Esophagus squamous epithelium (tissue), 5 donors: ENCODE measurements around the gene POC1B. TPM values are rescaled to one million over a fixed set of nuclear protein-coding genes. Genes with fewer than 3 reads are reported as not detected.

Source experiments
- DNase-seq: peaks from one replicate; lab custom pipeline; 2025; lab: John Stamatoyannopoulos, UW
- H3K27ac ChIP-seq, 4 donors: fragments of 200-600 bp; sonication (generic); one replicate each; pipeline ENCODE4 v1.5.1; 2016 to 2019; ENCODE audit warnings: mild to moderate bottlenecking in 1 of 4
- H3K27me3 ChIP-seq, 4 donors: fragments of 200-600 bp; sonication (generic); 1 replicate in 3 of 4; 2 replicates in 1 of 4; pipeline versions ENCODE4 v1.5.1 to v1.6.0; 2017 to 2021; ENCODE audit warnings: antibody characterized with exemption in 1 of 4
- H3K36me3 ChIP-seq, 3 donors: fragments of 200-600 bp; sonication (generic); one replicate each; pipeline ENCODE4 v1.5.1; 2016 to 2019
- H3K4me1 ChIP-seq, 3 donors: fragments of 200-600 bp; sonication (generic); one replicate each; pipeline ENCODE4 v1.5.1; 2017 to 2019
- H3K4me3 ChIP-seq, 4 donors: fragments of 200-600 bp; sonication (generic); 1 replicate in 3 of 4; 2 replicates in 1 of 4; pipeline ENCODE4 v1.5.1; 2016 to 2019; ENCODE audit warnings: mild to moderate bottlenecking in 2 of 4, moderate library complexity in 1 of 4
- H3K9me3 ChIP-seq, 3 donors: fragments of 200-600 bp; sonication (generic); one replicate each; pipeline ENCODE4 v1.5.1; 2016 to 2019
- CTCF ChIP-seq, 6 experiments: fragments of 450-650 bp in 4 of 6; fragments of 200-600 bp in 2 of 6; sonication (generic) in 2 of 6; IDR thresholded peaks; one replicate each; pipeline ENCODE4 v1.5.1; 2016 to 2019; ENCODE audit warnings: antibody characterized with exemption in 6 of 6, mild to moderate bottlenecking in 4 of 6, moderate library complexity in 4 of 6
- POLR2A ChIP-seq, 4 donors: fragments of 450-650 bp; IDR thresholded peaks; one replicate each; pipeline ENCODE4 v1.6.1; 2017; ENCODE audit warnings: antibody characterized with exemption in 4 of 4, mild to moderate bottlenecking in 4 of 4, moderate library complexity in 3 of 4
- WGBS, 2 donors: methylation state at CpG; one replicate each; pipeline ENCODE4 v1.1.5; 2018; 5-methylcytosine and 5-hydroxymethylcytosine counted together
- intact Hi-C: fragments of 100-400 bp; cut with DNase I; formaldehyde crosslinking; loops from one replicate; pipeline ENCODE4 v1.15.0; 2022
- total RNA-seq, 4 donors: library from RNA; depleted of rRNA; stranded (reverse); fragments of >200 nt; gene quantifications; one replicate each; pipeline ENCODE4 v1.1.0, GENCODE V29; 2016
- donor health status: DM: yes; HTN: yes; CAD: no.

POC1B gene
- total RNA-seq, 4 donors from 2014 or later = 12.9 to 21.4 (median 15.3) TPM

- WGBS, 2 donors = 80 to 85% methylated on average over 2 of the region's 2 CpGs
- no peak for TF ChIP-seq CTCF (IDR thresholded peaks at IDR 0.05)
- no peak for TF ChIP-seq POLR2A (IDR thresholded peaks at IDR 0.05)
- Histone ChIP-seq H3K4me1 (peaks cover 0 to 3% (median 0%) of the 10 kb centered on the region in 3 donors), H3K36me3 (no peaks in the 10 kb centered on the region), H3K27me3 (no peaks in the 10 kb centered on the region), H3K27ac (no peak overlapping the region), H3K4me3 (no peak overlapping the region), H3K9me3 (no peaks in the 10 kb centered on the region)
- DNase-seq = no peak
- intact Hi-C loops = no loop called here
These were observed 44.5 kb downstream of the POC1B start for GRCh38 chr12:89481213-89481914.

- H3K27me3 ChIP-seq = no peaks in the 10 kb centered on the region
- intact Hi-C loops = no loop called here
These were observed 45.9 kb downstream of the POC1B start for GRCh38 chr12:89479982-89480381.

GRCh38 chr12:89477633-89478279 is 48.1 kb downstream of the POC1B start:
- H3K9me3 ChIP-seq = no peaks in the 10 kb centered on the region
- 85 to 90% methylated on average over 8 of the region's 8 CpGs for WGBS, 2 donors

More at GRCh38 chr12:89479982-89480381, 45.9 kb downstream of the POC1B start:
- Histone ChIP-seq H3K36me3 (no peaks in the 10 kb centered on the region), H3K4me1 (peaks cover 0 to 3% (median 0%) of the 10 kb centered on the region in 3 donors), H3K9me3 (no peaks in the 10 kb centered on the region), H3K27ac (no peak overlapping the region), H3K4me3 (no peak overlapping the region)
- no peak for TF ChIP-seq CTCF (IDR thresholded peaks at IDR 0.05)
- DNase-seq = no peak
- 60 to 68% methylated on average over 3 of the region's 3 CpGs for WGBS, 2 donors

GRCh38 chr12:89476904-89477595 is 48.8 kb downstream of the POC1B start:
- Histone ChIP-seq H3K27me3 (no peaks in the 10 kb centered on the region), H3K4me1 (peaks cover 0 to 8% (median 3%) of the 10 kb centered on the region in 3 donors), H3K4me3 (no peak overlapping the region), H3K36me3 (no peaks in the 10 kb centered on the region), H3K27ac (no peak overlapping the region), H3K9me3 (no peaks in the 10 kb centered on the region)
- intact Hi-C loops = no loop called here
- no peak for DNase-seq
- 76 to 88% methylated on average over 4 of the region's 4 CpGs for WGBS, 2 donors
- TF ChIP-seq CTCF (IDR thresholded peaks at IDR 0.05) (no peak), POLR2A (IDR thresholded peaks at IDR 0.05) (no peak)

More at GRCh38 chr12:89477633-89478279, 48.1 kb downstream of the POC1B start:
- no peak overlapping the region for H3K27ac ChIP-seq
- DNase-seq = no peak
- intact Hi-C loops = no loop called here
- H3K36me3 ChIP-seq = no peaks in the 10 kb centered on the region
- no peak overlapping the region for H3K4me3 ChIP-seq
- no peak for TF ChIP-seq CTCF (IDR thresholded peaks at IDR 0.05)
- no peak for TF ChIP-seq POLR2A (IDR thresholded peaks at IDR 0.05)
- no peaks in the 10 kb centered on the region for H3K27me3 ChIP-seq
- H3K4me1 ChIP-seq = peaks cover 0 to 6% (median 3%) of the 10 kb centered on the region in 3 donors

GRCh38 chr12:89476232-89476631 is 49.6 kb downstream of the POC1B start:
- H3K9me3 ChIP-seq = no peaks in the 10 kb centered on the region
- intact Hi-C loops = no loop called here
- no peaks in the 10 kb centered on the region for H3K27me3 ChIP-seq
- 87 to 92% methylated on average over 3 of the region's 3 CpGs for WGBS, 2 donors
- DNase-seq = no peak
- TF ChIP-seq CTCF (IDR thresholded peaks at IDR 0.05) (no peak), POLR2A (IDR thresholded peaks at IDR 0.05) (no peak)
- H3K4me1 ChIP-seq = peaks cover 0 to 8% (median 3%) of the 10 kb centered on the region in 3 donors
- H3K27ac ChIP-seq = no peak overlapping the region
- no peak overlapping the region for H3K4me3 ChIP-seq
- no peaks in the 10 kb centered on the region for H3K36me3 ChIP-seq
